Loucy (cell line): Measurements from ENCODE around the gene C7orf33.

Experiments
- CTCF ChIP-seq: fragments of 200-600 bp; sonication (generic); conservative IDR thresholded peaks from 2 replicates; pipeline ENCODE4 v1.5.1; 2014; ENCODE audit warnings: mild to moderate bottlenecking, antibody characterized with exemption, low read length
- EZH2phosphoT487 ChIP-seq: fragments of 200-600 bp; IDR thresholded peaks from 2 replicates; pipeline ENCODE4 v1.6.1; 2018; ENCODE audit warnings: antibody characterized with exemption, mild to moderate bottlenecking, moderate library complexity, borderline replicate concordance

GRCh38 chr7:148567524-148567923 lies 23.0 kb upstream of the C7orf33 start:
- TF ChIP-seq CTCF: no peak
- no peak for TF ChIP-seq EZH2phosphoT487
